HepG2 (cell line): ENCODE results near the gene NEURL1B. TPM values are rescaled to one million over a fixed set of nuclear protein-coding genes. Genes with fewer than 3 reads are reported as not detected.

Experiments
- ARID4A ChIP-seq: sonication (generic); formaldehyde crosslinking; IDR thresholded peaks from 2 replicates; pipeline ENCODE4 v1.5.0; 2020; ENCODE audit warnings: mild to moderate bottlenecking, missing genetic modification reagents, borderline replicate concordance
- CTCF ChIP-seq: sonication (generic); formaldehyde crosslinking; IDR thresholded peaks from 2 replicates; pipeline ENCODE4 v1.5.0; 2020; ENCODE audit warnings: mild to moderate bottlenecking, missing genetic modification reagents, moderate library complexity
- HNRNPLL ChIP-seq: fragments of 200-400 bp; formaldehyde crosslinking; IDR thresholded peaks from 2 replicates; pipeline ENCODE4 v1.6.1; 2017; ENCODE audit warnings: mild to moderate bottlenecking, low read depth, low read length; ENCODE audit not compliant: poor library complexity, severe bottlenecking
- PATZ1 ChIP-seq: sonication (generic); formaldehyde crosslinking; IDR thresholded peaks from 2 replicates; pipeline ENCODE4 v1.4.0; 2020; ENCODE audit warnings: missing genetic modification reagents
- SALL1 ChIP-seq: sonication (generic); formaldehyde crosslinking; IDR thresholded peaks from 2 replicates; pipeline ENCODE4 v1.8.0; 2022; ENCODE audit warnings: mild to moderate bottlenecking, missing genetic modification reagents
- THAP9 ChIP-seq: sonication (generic); formaldehyde crosslinking; IDR thresholded peaks from 2 replicates; pipeline ENCODE4; 2020; ENCODE audit warnings: missing genetic modification reagents, mild to moderate bottlenecking, borderline replicate concordance
- XRCC5 ChIP-seq: fragments of 200-400 bp; formaldehyde crosslinking; optimal IDR thresholded peaks from 2 replicates; pipeline ENCODE3; 2017; ENCODE audit warnings: mild to moderate bottlenecking, low read length
- ZNF280B ChIP-seq: sonication (generic); formaldehyde crosslinking; IDR thresholded peaks from 2 replicates; pipeline ENCODE4 v1.5.0; 2020; ENCODE audit warnings: missing genetic modification reagents, mild to moderate bottlenecking, borderline replicate concordance
- ZNF501 ChIP-seq: sonication (generic); formaldehyde crosslinking; IDR thresholded peaks from 2 replicates; pipeline ENCODE4 v1.5.1; 2020; ENCODE audit warnings: mild to moderate bottlenecking, moderate library complexity, missing genetic modification reagents
- ZNF513 ChIP-seq: sonication (generic); formaldehyde crosslinking; conservative IDR thresholded peaks from 2 replicates; pipeline ENCODE4 v1.5.0; 2020; ENCODE audit warnings: missing genetic modification reagents
- ZNF556 ChIP-seq: sonication (generic); formaldehyde crosslinking; IDR thresholded peaks from 2 replicates; pipeline ENCODE4 v1.4.0; 2020; ENCODE audit warnings: mild to moderate bottlenecking, missing genetic modification reagents, borderline replicate concordance
- polyA plus RNA-seq, 8 experiments: library from polyadenylated mRNA; depleted of rRNA in 3 of 8; stranded (reverse) in 7 of 8; unstranded in 1 of 8; fragments of >200 nt; fragmentation: Illumina TruSeq in 4 of 8; extraction: Trizol in 4 of 8; gene quantifications; 2 replicates each; pipeline versions ENCODE4 v1.2.1 to v1.2.3, GENCODE V29; 2011 to 2016; ENCODE audit warnings: low read depth in 4 of 8, missing spikeins in 1 of 8, mixed read lengths in 1 of 8; ENCODE audit not compliant: insufficient read depth in 1 of 8
- total RNA-seq, 5 experiments: library from RNA; depleted of rRNA; stranded (reverse); fragments of >200 nt; fragmentation: Illumina TruSeq; extraction: Trizol; gene quantifications; 2 replicates each; pipeline ENCODE4 v1.2.3, GENCODE V29; 2016; ENCODE audit warnings: low read depth in 1 of 5

The NEURL1B gene
- total and polyA plus RNA-seq, 2 of the 13 experiments (the other 11 are each of a cell fraction or from before 2014, with no cell fraction given): 0.09 to 0.13 TPM

GRCh38 chr5:172714491-172715420 is 73.7 kb downstream of the NEURL1B start (continued):
- TF ChIP-seq ZNF513 (CRISPR knock-in tag) (no peak), SALL1 (CRISPR knock-in tag) (peak; percentile 94), THAP9 (peak; percentile 76; the same call in 1 of the 2 replicates), CTCF (CRISPR knock-in tag) (peak; percentile 84), XRCC5 (peak; percentile 93), ZNF501 (CRISPR knock-in tag) (peak; percentile 76; the same call in 1 of the 2 replicates), ARID4A (CRISPR knock-in tag) (peak; percentile 42; the same call in 1 of the 2 replicates), HNRNPLL (no peak), ZNF556 (no peak; the same call in 1 of the 2 replicates), PATZ1 (CRISPR knock-in tag) (peak; percentile 69), ZNF280B (CRISPR knock-in tag) (0 out of 2 replicates have a peak, but pooled peaks have one; percentile 33)
